Frontal cortex (tissue), 4 donors: ENCODE results near the gene TOM1. TPM values are rescaled to one million over a fixed set of nuclear protein-coding genes. Genes with fewer than 3 reads are reported as not detected.
"Not testable (repeated sequence)": the region's sequence is repeated elsewhere in the genome, so short reads cannot be mapped to it uniquely, and the experiment has no call there.

ENCODE experiments used
- DNase-seq, 2 donors: peaks; one replicate each; pipeline ENCODE4 v3.0.0; 2012; ENCODE audit warnings: low spot score in 2 of 2
- FAIRE-seq: peaks from 2 replicates; lab custom pipeline; 2012; peaks lifted over from hg19 to GRCh38; lab: Jason Lieb, UNC
- small RNA-seq: library from RNA; depleted of rRNA; stranded (forward); fragments of <200 nt; gene quantifications from one replicate; pipeline ENCODE3, GENCODE V24; 2014
- total RNA-seq: library from RNA; depleted of rRNA; stranded (reverse); fragments of >200 nt; gene quantifications from one replicate; pipeline ENCODE4 v1.2.3, GENCODE V29; 2014
- donor health status: control.
- donor health status: control.
- donor health status: control.

The TOM1 gene
- total RNA-seq, 1 donor from 2014 or later = 6.9 TPM

- DNase-seq (no peak), FAIRE-seq (no peak)
Measured at GRCh38 chr22:35383679-35384071, 84.0 kb downstream of the TOM1 start.

GRCh38 chr22:35384527-35384926 lies 84.8 kb downstream of the TOM1 start:
- FAIRE-seq (no peak), DNase-seq (no peak)

- FAIRE-seq (no peak), DNase-seq (no peak)
Measured at GRCh38 chr22:35384975-35385588, 85.4 kb downstream of the TOM1 start.

GRCh38 chr22:35386670-35387288 lies 87.1 kb downstream of the TOM1 start:
- FAIRE-seq (no peak), DNase-seq (no peak)

- FAIRE-seq (no peak), DNase-seq (no peak)
Measured at GRCh38 chr22:35390933-35391332, 91.2 kb downstream of the TOM1 start.

- DNase-seq = no peak
- no peak for FAIRE-seq
Measured at GRCh38 chr22:35392357-35392756, 92.7 kb downstream of the TOM1 start.

GRCh38 chr22:35393116-35394010 lies 93.7 kb downstream of the TOM1 start:
- DNase-seq (no peak), FAIRE-seq (no peak)

GRCh38 chr22:35394011-35394312 lies 94.3 kb downstream of the TOM1 start:
- DNase-seq (no peak), FAIRE-seq (no peak)

- DNase-seq = no peak
- FAIRE-seq = no peak
Measured at GRCh38 chr22:35394810-35395563, 95.3 kb downstream of the TOM1 start.

- not testable (repeated sequence) for FAIRE-seq, DNase-seq
Measured at GRCh38 chr22:35396622-35397021, 96.9 kb downstream of the TOM1 start.

GRCh38 chr22:35397095-35397904 lies 97.6 kb downstream of the TOM1 start:
- no peak for DNase-seq

More at GRCh38 chr22:35397095-35397904, 97.6 kb downstream of the TOM1 start:
- FAIRE-seq = no peak

Small RNA genes lying within 50 kb of the gene (small RNA-seq; reads per million reads assigned to genes)
- gene MIR3909 (1.3 reads per million, percentile 74 among the genes with 10 or more reads in this experiment), gene MIR6069 (not detected)

Other genes starting within 250 kb of the TOM1 start
- gene ISX, start 233.7 kb upstream of the TOM1 start, total RNA-seq = not detected
- gene HMGXB4, start 42.4 kb upstream of the TOM1 start, total RNA-seq = 22.0 TPM
- 2.9 TPM for gene HMOX1, start 81.2 kb downstream of the TOM1 start, total RNA-seq
- gene MCM5, start 100.2 kb downstream of the TOM1 start, total RNA-seq = 9.4 TPM
- 1.2 TPM for gene RASD2, start 240.9 kb downstream of the TOM1 start, total RNA-seq